Trophoblast cell (in vitro differentiated cells and primary cell): ENCODE measurements around the gene KDM1B.

ENCODE experiments used
- DNase-seq, 2 donors: peaks; one replicate each; pipeline ENCODE4 v3.0.0-alpha.2; 2016
- H2AFZ ChIP-seq: 2 replicates; pipeline ENCODE4 v1.6.1; 2013; ENCODE audit warnings: low read length, moderate library complexity, mild to moderate bottlenecking; ENCODE audit not compliant: insufficient read depth, poor library complexity
- H2AK5ac ChIP-seq: 2 replicates; pipeline ENCODE4 v1.6.1; 2013; ENCODE audit warnings: mild to moderate bottlenecking, low read length
- H2BK120ac ChIP-seq: 2 replicates; pipeline ENCODE4 v1.6.1; 2013; ENCODE audit warnings: low read length, mild to moderate bottlenecking, moderate library complexity; ENCODE audit not compliant: insufficient read depth, poor library complexity
- H2BK12ac ChIP-seq: 2 replicates; pipeline ENCODE4 v1.6.1; 2013; ENCODE audit warnings: mild to moderate bottlenecking, low read length, moderate library complexity
- H2BK5ac ChIP-seq: 2 replicates; pipeline ENCODE4 v1.6.1; 2013; ENCODE audit warnings: low read length, low read depth, moderate library complexity, mild to moderate bottlenecking; ENCODE audit not compliant: poor library complexity
- H3K14ac ChIP-seq: 2 replicates; pipeline ENCODE4 v1.6.1; 2013; ENCODE audit warnings: mild to moderate bottlenecking, low read length
- H3K18ac ChIP-seq: 2 replicates; pipeline ENCODE4 v1.6.1; 2013; ENCODE audit warnings: mild to moderate bottlenecking, low read length
- H3K23ac ChIP-seq: 2 replicates; pipeline ENCODE4 v1.6.1; 2013; ENCODE audit warnings: low read length
- H3K27ac ChIP-seq: 2 replicates; pipeline ENCODE4 v1.5.1; 2013; ENCODE audit warnings: low read depth, mild to moderate bottlenecking, inconsistent platforms, low read length, moderate library complexity
- H3K27me3 ChIP-seq: 2 replicates; pipeline ENCODE4 v1.6.1; 2013; ENCODE audit warnings: inconsistent platforms, mild to moderate bottlenecking, low read length, moderate library complexity; ENCODE audit not compliant: insufficient read depth
- H3K36me3 ChIP-seq, 2 experiments: 1 replicate in 1 of 2; 2 replicates in 1 of 2; pipeline ENCODE4 v1.6.1; 2013; ENCODE audit warnings: low read length in 2 of 2, mild to moderate bottlenecking in 2 of 2, moderate library complexity in 1 of 2; ENCODE audit not compliant: insufficient read depth in 2 of 2, control insufficient read depth in 1 of 2
- H3K4ac ChIP-seq: 2 replicates; pipeline ENCODE4 v1.6.1; 2013; ENCODE audit warnings: low read depth, mild to moderate bottlenecking, low read length, moderate library complexity
- H3K4me1 ChIP-seq, 2 experiments: 1 replicate in 1 of 2; 2 replicates in 1 of 2; pipeline ENCODE4 v1.6.1; 2013; ENCODE audit warnings: low read length in 2 of 2, mild to moderate bottlenecking in 2 of 2, moderate library complexity in 1 of 2; ENCODE audit not compliant: insufficient read depth in 2 of 2, control insufficient read depth in 1 of 2
- H3K4me2 ChIP-seq: 2 replicates; pipeline ENCODE4 v1.6.1; 2013; ENCODE audit warnings: inconsistent platforms, mild to moderate bottlenecking, low read length, moderate library complexity
- H3K4me3 ChIP-seq: 2 replicates; pipeline ENCODE4 v1.5.1; 2013; ENCODE audit warnings: mild to moderate bottlenecking, low read depth, low read length, inconsistent platforms
- H3K79me1 ChIP-seq: one replicate; pipeline ENCODE4 v1.6.1; 2013; ENCODE audit warnings: low read length
- H3K79me2 ChIP-seq: 2 replicates; pipeline ENCODE4 v1.6.1; 2013; ENCODE audit warnings: low read length, mild to moderate bottlenecking; ENCODE audit not compliant: control insufficient read depth, insufficient read depth, poor library complexity
- H3K9ac ChIP-seq: 2 replicates; pipeline ENCODE4 v1.6.1; 2013; ENCODE audit warnings: mild to moderate bottlenecking, low read length
- H3K9me3 ChIP-seq: 2 replicates; pipeline ENCODE4 v1.6.1; 2013; ENCODE audit warnings: low read depth, mild to moderate bottlenecking, control low read depth, inconsistent platforms, low read length; ENCODE audit not compliant: insufficient read depth
- H4K12ac ChIP-seq: 2 replicates; pipeline ENCODE4 v1.6.1; 2013; ENCODE audit warnings: low read depth, mild to moderate bottlenecking, low read length, moderate library complexity
- H4K8ac ChIP-seq: 2 replicates; pipeline ENCODE4 v1.6.1; 2013; ENCODE audit warnings: low read depth, mild to moderate bottlenecking, low read length, moderate library complexity
- H4K91ac ChIP-seq: one replicate; pipeline ENCODE4 v1.6.1; 2013; ENCODE audit warnings: low read depth, mild to moderate bottlenecking, low read length, moderate library complexity
- WGBS: extraction: QIAGEN DNeasy Blood & Tissue Kit; methylation state at CpG from one replicate; pipeline ENCODE4 v1.1.7; 2013; ENCODE audit warnings: missing lambda C conversion rate; ENCODE audit not compliant: insufficient read length, insufficient coverage; ENCODE audit errors: extremely low coverage; 5-methylcytosine and 5-hydroxymethylcytosine counted together

The KDM1B gene

DNA sequence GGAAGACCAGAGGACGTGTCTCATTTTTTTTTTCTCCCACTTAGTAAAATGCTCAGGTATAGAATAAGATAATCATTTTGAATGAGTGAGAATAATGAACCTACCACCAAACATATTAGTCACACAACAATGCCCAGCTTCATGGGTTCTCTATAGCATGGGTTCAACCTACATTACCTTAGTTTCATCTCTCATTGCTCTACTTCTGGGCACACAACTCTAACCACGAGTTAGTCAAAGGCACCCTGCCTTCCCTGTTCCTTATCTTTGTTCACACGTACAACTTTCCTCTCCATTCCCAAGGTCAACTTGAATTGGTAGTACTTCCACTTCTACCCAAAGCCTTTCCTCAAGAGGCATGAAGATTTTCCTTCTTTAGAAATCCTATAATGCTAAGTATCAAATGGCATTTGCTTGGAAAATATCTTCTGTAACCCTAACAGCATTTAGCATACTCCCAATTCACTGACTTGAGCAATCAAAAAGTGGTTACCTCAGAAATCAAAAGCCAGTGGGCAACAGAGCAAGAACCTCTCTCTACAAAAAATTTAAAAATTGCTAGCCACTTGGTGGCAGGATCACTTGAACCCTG, 88.2 kb downstream of the KDM1B start:
- no peaks in the 10 kb centered on the region for H3K4me1 ChIP-seq
- H3K36me3 ChIP-seq: peaks cover 12 to 13% of the 10 kb centered on the region in 2 experiments
- H4K91ac ChIP-seq: no peak overlapping the region
- H3K9me3 ChIP-seq: no peaks in the 10 kb centered on the region
- H3K79me2 ChIP-seq: no peaks in the 10 kb centered on the region
- no peak overlapping the region for H3K9ac ChIP-seq
- no peak overlapping the region for H2BK12ac ChIP-seq
- no peak overlapping the region for H3K14ac ChIP-seq
- no peak overlapping the region for H4K8ac ChIP-seq
- H3K4me3 ChIP-seq: no peak overlapping the region
- no peak overlapping the region for H2AK5ac ChIP-seq
- H3K23ac ChIP-seq: no peak overlapping the region
- no CpG with 5 or more reads among the region's 3 CpGs for WGBS
- no peak overlapping the region for H3K4me2 ChIP-seq
- H3K79me1 ChIP-seq: no peaks in the 10 kb centered on the region
- H3K4ac ChIP-seq: no peak overlapping the region
- H2AFZ ChIP-seq: no peak overlapping the region
- no peak overlapping the region for H3K27ac ChIP-seq
- no peak overlapping the region for H2BK5ac ChIP-seq
- no peaks in the 10 kb centered on the region for H3K27me3 ChIP-seq
- no peak overlapping the region for H2BK120ac ChIP-seq
- no peak overlapping the region for H3K18ac ChIP-seq
- no peak overlapping the region for H4K12ac ChIP-seq
- no peak for DNase-seq

DNA sequence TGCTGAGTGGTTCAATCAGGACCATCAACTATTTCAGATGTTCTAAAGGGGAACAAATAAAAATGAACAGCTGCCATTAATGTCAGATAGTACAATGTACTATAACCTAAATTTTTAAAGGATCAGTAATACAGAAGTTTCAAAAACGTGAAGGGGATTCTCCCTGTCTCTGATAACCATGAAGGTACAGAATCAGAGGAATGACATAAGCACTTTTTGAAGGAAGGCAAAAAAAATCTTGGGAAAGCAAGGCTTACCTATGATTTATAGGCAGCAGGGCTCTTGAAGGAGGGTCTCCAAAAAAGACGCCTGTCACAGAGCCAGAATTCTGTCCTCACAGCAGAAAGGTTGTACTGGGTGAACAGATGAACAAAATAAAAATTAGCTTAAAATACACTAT, 89.0 kb downstream of the KDM1B start:
- WGBS: no CpG with 5 or more reads among the region's 2 CpGs
- no peak overlapping the region for H2BK12ac ChIP-seq
- H3K79me1 ChIP-seq: no peaks in the 10 kb centered on the region
- no peaks in the 10 kb centered on the region for H3K4me1 ChIP-seq
- no peak overlapping the region for H3K18ac ChIP-seq
- no peak overlapping the region for H3K4me3 ChIP-seq
- H3K27me3 ChIP-seq: no peaks in the 10 kb centered on the region
- H3K23ac ChIP-seq: no peak overlapping the region
- no peak overlapping the region for H4K8ac ChIP-seq
- no peak overlapping the region for H3K9ac ChIP-seq
- H2BK120ac ChIP-seq: no peak overlapping the region
- H3K14ac ChIP-seq: no peak overlapping the region
- no peak overlapping the region for H3K27ac ChIP-seq
- no peak overlapping the region for H3K4me2 ChIP-seq
- H2BK5ac ChIP-seq: no peak overlapping the region
- H2AFZ ChIP-seq: no peak overlapping the region
- no peak overlapping the region for H4K91ac ChIP-seq
- no peak for DNase-seq
- peaks cover 10 to 14% of the 10 kb centered on the region in 2 experiments for H3K36me3 ChIP-seq
- H2AK5ac ChIP-seq: no peak overlapping the region
- no peaks in the 10 kb centered on the region for H3K9me3 ChIP-seq
- H3K79me2 ChIP-seq: no peaks in the 10 kb centered on the region
- H3K4ac ChIP-seq: no peak overlapping the region
- no peak overlapping the region for H4K12ac ChIP-seq

DNA sequence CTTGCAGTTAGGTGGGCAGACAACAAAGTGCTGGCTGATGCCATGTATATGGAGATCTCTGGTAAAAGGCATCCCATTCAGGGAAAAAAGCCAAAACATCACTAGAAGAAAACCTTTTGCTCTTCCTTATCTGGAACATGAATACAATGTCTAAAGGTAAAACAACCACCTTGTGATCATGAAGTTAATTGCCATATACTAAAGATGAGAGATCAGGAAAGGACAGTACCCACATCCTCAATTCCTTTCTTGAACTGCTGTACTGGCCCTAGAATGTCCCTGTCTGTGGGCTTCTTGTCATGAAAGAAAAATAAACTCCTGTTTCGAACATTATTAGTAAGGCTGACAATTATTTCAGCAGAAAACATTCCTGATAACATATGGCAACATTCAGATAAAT, 89.9 kb downstream of the KDM1B start:
- no peaks in the 10 kb centered on the region for H3K9me3 ChIP-seq
- no peak overlapping the region for H3K4me2 ChIP-seq
- H2BK12ac ChIP-seq: no peak overlapping the region
- H4K12ac ChIP-seq: no peak overlapping the region
- H3K79me1 ChIP-seq: no peaks in the 10 kb centered on the region
- no peak overlapping the region for H3K18ac ChIP-seq
- H3K79me2 ChIP-seq: no peaks in the 10 kb centered on the region
- no peak overlapping the region for H3K14ac ChIP-seq
- H4K91ac ChIP-seq: no peak overlapping the region
- no peak overlapping the region for H4K8ac ChIP-seq
- H2AFZ ChIP-seq: no peak overlapping the region
- H3K9ac ChIP-seq: no peak overlapping the region
- no peak overlapping the region for H2BK120ac ChIP-seq
- no peak overlapping the region for H3K4ac ChIP-seq
- H2BK5ac ChIP-seq: no peak overlapping the region
- H3K4me3 ChIP-seq: no peak overlapping the region
- no peak overlapping the region for H3K27ac ChIP-seq
- no peak for DNase-seq
- H2AK5ac ChIP-seq: no peak overlapping the region
- no peak overlapping the region for H3K23ac ChIP-seq
- H3K27me3 ChIP-seq: no peaks in the 10 kb centered on the region
- WGBS: no CpG with 5 or more reads among the region's 1 CpG
- H3K4me1 ChIP-seq: no peaks in the 10 kb centered on the region
- peaks cover 10 to 14% of the 10 kb centered on the region in 2 experiments for H3K36me3 ChIP-seq

DNA sequence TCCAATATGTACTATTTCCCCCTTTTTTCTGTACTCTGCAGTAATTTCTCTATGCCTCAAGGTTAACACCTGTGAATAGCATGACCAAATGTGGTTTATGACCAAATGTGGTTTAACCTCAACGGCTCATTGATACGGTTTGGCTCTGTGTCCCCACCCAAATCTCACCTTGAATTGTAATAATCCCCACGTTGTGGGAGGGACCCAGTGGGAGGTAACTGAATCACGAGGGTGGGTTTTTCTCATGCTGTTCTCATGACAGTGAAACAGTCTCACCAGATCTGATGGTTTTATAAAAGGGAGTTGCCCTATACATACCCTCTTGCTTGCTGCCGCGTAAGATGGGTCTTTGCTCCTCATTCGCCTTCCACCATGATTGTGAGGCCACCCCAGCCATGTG, 90.4 kb downstream of the KDM1B start:
- H2AFZ ChIP-seq: no peak overlapping the region
- H3K79me2 ChIP-seq: no peaks in the 10 kb centered on the region
- WGBS: no CpG with 5 or more reads among the region's 7 CpGs
- H3K27me3 ChIP-seq: no peaks in the 10 kb centered on the region
- no peak overlapping the region for H2BK120ac ChIP-seq
- no peaks in the 10 kb centered on the region for H3K4me1 ChIP-seq
- peaks cover 11 to 14% of the 10 kb centered on the region in 2 experiments for H3K36me3 ChIP-seq
- no peak overlapping the region for H2BK12ac ChIP-seq
- no peak overlapping the region for H3K9ac ChIP-seq
- H3K27ac ChIP-seq: no peak overlapping the region
- H3K9me3 ChIP-seq: no peaks in the 10 kb centered on the region
- no peak overlapping the region for H3K4me3 ChIP-seq
- H4K91ac ChIP-seq: no peak overlapping the region
- H3K14ac ChIP-seq: no peak overlapping the region
- no peak overlapping the region for H3K4ac ChIP-seq
- no peak overlapping the region for H3K23ac ChIP-seq
- H3K4me2 ChIP-seq: no peak overlapping the region
- H3K79me1 ChIP-seq: no peaks in the 10 kb centered on the region
- no peak overlapping the region for H4K12ac ChIP-seq
- no peak overlapping the region for H4K8ac ChIP-seq
- no peak overlapping the region for H2AK5ac ChIP-seq
- no peak overlapping the region for H2BK5ac ChIP-seq
- H3K18ac ChIP-seq: no peak overlapping the region
- DNase-seq: no peak
